Fibroblast of the aortic adventitia (primary cell): ENCODE measurements around the gene MAP3K7. TPM values are rescaled to one million over a fixed set of nuclear protein-coding genes. Genes with fewer than 3 reads are reported as not detected.

Source experiments
- DNase-seq: peaks from one replicate; pipeline ENCODE4 v3.0.0-alpha.2; 2010; ENCODE audit warnings: low read depth
- H3K4me3 ChIP-seq: 2 replicates; pipeline ENCODE4 v1.5.1; 2011; ENCODE audit warnings: low read depth, mild to moderate bottlenecking, control low read depth, low read length, moderate library complexity
- total RNA-seq: library from RNA; depleted of rRNA; stranded (reverse); fragments of >200 nt; gene quantifications from 2 replicates; pipeline ENCODE4 v1.2.3, GENCODE V29; 2012; ENCODE audit warnings: low replicate concordance
- TF ChIP-seq, protein P1 (sequence below): IDR thresholded peaks from 2 replicates; pipeline ENCODE4 v1.5.1; 2011; ENCODE audit warnings: mild to moderate bottlenecking, low read length, control low read depth, inconsistent platforms; ENCODE audit not compliant: insufficient read depth

The MAP3K7 gene
- total RNA-seq, 1 donor = 36.0 TPM

DNA sequence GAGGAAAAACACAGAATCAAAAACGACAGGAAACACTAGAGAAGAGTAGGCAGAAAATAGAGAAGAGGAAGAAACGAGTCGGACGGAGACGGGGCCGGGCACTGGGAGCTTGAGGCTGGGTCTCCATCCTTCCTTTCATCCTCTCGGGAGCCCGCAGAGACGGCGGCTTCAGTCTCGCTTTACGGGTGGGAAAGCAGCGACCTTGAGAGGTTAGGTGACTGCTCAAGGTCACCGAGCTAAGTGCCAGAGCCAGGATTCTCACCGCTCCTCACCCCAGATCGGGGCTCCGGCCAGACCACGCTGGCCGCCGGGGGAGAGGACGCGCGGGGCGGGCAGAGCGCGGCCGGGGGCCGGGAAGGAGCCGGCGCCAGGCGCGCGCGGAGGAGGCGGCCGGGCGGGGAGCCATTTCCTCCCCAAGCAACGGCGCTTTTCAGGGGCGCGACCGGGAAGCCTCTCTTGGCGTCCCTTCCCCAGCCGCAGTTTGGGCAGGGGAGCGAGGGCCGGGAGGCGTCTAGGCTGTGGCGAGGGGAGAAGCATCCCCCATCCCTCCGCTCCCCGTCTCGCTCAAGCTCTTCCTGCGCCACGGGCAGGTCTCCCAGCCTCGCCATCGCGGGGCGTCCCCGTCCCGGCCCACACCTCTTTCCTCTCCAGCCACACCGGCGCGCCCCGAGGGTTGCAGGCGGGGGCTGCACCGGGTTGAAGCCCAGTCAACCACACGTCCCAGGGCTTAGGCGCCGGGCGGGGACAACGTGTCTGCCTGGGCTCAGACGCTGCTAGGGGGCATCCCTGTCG, 24.1 kb upstream of the MAP3K7 start:
- TF ChIP-seq, protein P1, sequence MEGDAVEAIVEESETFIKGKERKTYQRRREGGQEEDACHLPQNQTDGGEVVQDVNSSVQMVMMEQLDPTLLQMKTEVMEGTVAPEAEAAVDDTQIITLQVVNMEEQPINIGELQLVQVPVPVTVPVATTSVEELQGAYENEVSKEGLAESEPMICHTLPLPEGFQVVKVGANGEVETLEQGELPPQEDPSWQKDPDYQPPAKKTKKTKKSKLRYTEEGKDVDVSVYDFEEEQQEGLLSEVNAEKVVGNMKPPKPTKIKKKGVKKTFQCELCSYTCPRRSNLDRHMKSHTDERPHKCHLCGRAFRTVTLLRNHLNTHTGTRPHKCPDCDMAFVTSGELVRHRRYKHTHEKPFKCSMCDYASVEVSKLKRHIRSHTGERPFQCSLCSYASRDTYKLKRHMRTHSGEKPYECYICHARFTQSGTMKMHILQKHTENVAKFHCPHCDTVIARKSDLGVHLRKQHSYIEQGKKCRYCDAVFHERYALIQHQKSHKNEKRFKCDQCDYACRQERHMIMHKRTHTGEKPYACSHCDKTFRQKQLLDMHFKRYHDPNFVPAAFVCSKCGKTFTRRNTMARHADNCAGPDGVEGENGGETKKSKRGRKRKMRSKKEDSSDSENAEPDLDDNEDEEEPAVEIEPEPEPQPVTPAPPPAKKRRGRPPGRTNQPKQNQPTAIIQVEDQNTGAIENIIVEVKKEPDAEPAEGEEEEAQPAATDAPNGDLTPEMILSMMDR = no peak
- H3K4me3 ChIP-seq = peak overlapping the region; percentile 66
- peak; percentile 11 for DNase-seq

- H3K4me3 ChIP-seq = peak overlapping the region; percentile 66
- peak; percentile 5 for DNase-seq
- TF ChIP-seq, protein P1 = no peak
These were observed 23.5 kb upstream of the MAP3K7 start for GRCh38 chr6:90610301-90610750.

DNA sequence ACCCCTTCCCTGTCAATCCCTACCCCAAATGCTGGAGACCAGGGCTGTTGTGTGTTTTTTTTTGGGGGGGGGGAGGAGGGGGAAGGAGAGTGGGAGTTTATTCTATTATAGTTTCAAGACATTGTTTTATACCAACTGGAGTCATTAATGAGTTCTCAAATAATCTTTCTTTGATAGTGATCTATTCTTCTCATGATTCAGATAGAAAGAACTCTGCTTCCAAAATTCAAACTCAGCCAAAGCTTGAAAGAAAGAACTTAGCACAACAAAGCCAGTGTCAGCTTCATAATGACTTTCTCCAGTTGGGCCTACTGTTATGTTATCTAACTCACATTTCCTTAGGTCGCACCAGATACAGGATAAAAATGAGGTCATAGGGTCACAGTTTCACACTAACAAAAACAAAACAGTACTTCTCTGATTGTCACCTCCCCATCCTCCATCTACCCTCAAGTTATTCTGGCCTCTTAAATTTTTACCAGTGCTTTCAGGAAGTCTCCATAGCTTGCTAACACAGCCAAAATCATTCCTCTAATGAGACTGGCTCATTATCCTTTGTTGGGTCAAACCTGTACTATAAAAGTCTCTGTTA, 19.0 kb upstream of the MAP3K7 start:
- DNase-seq = no peak
- TF ChIP-seq, protein P1 = no peak

DNA sequence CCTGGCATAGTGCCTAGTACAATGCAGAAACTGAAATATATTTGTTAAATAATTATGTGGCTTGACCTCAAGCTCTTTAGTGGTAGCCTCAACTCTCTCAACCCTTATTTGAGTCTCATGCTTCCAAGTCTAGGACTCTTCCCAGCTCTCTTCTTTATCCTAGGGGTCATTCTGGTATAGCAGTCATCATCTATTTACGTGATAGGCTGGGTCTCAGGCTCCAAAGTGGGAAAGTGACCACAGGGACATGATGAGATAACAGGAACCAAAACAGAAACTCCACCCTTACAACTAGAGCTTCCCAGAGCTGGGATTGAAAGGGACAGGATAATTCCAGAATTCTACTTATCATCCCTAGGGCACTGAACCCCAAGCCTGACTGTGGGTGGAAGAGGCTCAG, 17.7 kb upstream of the MAP3K7 start:
- no peak overlapping the region for H3K4me3 ChIP-seq
- no peak for DNase-seq
- TF ChIP-seq, protein P1 = no peak

More for the DNA sequence above, 19.0 kb upstream of the MAP3K7 start:
- no peak overlapping the region for H3K4me3 ChIP-seq

DNA sequence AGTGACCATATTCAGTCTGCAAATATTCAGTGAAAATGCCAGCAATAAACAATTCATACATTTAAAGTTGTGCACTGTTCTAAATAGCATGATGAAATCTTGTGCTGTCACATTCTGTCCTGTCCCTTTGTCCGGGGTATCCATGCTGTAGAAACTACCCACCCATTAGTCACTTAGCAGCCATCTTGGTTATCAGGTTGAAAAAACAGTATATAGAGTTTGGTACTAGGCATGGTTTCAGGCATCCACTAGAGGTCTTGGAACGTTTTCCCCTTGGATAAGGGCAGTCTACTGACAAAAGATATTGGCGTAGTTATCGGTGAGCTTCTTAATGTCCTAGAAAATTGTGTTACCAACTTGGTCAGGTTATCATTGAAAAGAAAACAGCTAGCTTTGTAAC, 12.3 kb upstream of the MAP3K7 start:
- DNase-seq = no peak
- H3K4me3 ChIP-seq = no peak overlapping the region
- TF ChIP-seq, protein P1 = no peak

DNA sequence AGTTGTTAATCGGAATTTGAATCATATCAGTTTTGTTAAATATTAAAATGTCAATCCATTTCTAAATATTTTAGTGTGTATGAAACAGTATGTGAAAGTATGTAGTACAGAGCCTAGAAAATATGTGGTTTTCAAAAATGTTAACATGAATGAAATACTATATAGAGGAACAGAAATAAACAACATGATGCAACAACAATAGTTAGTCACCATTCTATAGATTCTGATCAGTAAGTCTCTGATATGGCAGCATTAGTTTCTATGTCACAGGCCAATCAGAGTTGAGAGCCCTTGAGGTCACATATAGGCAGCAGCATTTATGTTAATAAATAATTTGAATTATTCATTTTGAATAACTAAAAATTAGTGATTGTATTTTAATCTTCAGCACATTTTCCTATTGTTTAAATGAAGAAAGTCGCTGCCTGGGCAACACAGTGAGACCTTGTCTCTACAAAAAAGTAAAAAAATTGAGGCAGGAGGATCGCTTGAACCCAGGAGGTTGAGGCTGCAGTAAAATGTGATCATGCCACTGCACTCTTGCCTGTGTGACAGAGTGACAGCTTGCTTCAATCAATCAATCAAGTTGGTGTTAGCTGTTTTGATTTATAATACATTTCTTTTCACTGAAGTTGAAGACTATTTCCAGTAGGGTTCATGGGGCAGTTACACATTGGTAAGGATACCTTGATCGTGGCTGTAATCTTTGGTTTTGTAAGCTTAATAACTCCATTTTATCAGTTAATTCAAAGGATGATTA, 11.5 kb upstream of the MAP3K7 start:
- no peak for DNase-seq
- TF ChIP-seq, protein P1 = no peak
- no peak overlapping the region for H3K4me3 ChIP-seq
